Stimulated activated CD4-positive, alpha-beta T cell treated with anti-CD3 and anti-CD28 coated beads, Interleukin-4, amount 100 ng/mL, for 1 hour (primary cell): ENCODE data around the gene RPTN.

Source experiments
- DNase-seq: peaks from one replicate; pipeline ENCODE4 v3.0.0-alpha.2; 2020

Gene RPTN

GRCh38 chr1:152110365-152110859, 48.6 kb downstream of the RPTN start:
- peak; percentile 25 for DNase-seq

- DNase-seq, result no peak
Observed at GRCh38 chr1:152109998-152110294, 49.1 kb downstream of the RPTN start.

- no peak for DNase-seq
Observed at GRCh38 chr1:152109231-152109997, 49.6 kb downstream of the RPTN start.

GRCh38 chr1:152108882-152109222, 50.2 kb downstream of the RPTN start:
- no peak for DNase-seq

DNA sequence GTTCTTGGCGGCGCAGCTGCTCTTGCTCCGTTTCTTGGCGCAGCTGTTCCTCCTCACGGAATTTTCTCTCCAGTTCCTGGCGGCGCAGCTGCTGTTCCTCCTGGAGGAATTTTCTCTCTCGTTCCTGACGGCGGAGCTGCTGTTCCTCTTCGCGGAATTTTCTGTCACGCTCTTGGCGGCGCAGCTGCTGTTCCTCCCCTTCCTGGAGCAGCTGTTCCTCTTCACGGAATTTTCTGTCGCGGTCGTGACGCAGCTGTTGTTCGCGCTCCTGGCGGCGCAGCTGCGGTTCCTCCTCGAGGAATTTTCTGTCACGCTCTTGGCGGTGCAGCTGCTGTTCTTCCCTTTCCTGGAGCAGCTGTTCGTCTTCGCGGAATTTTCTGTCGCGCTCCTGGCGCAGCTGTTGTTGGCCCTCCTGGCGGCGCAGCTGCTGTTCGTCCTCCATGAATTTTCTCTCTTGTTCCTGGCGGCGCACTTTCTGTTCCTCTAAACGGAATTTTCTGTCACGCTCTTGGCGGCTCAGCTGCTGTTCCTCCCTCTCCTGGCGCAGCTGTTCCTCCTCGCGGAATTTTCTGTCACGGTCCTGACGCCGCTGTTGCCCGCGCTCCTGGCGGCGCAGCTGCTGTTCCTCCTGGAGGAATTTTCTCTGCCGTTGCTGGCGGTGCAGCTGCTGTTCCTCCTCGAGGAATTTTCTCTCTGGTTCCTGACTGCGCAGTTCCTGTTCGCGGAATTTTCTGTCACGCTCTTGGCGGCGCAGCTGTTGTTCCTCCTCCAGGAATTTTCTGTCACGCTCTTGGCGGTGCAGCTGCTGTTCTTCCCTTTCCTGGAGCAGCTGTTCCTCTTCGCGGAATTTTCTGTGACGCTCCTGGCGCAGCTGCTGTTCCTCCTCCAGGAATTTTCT, 50.8 kb downstream of the RPTN start:
- DNase-seq, result no peak

- DNase-seq, result no peak
Observed at GRCh38 chr1:152107031-152107983, 51.7 kb downstream of the RPTN start.

DNA sequence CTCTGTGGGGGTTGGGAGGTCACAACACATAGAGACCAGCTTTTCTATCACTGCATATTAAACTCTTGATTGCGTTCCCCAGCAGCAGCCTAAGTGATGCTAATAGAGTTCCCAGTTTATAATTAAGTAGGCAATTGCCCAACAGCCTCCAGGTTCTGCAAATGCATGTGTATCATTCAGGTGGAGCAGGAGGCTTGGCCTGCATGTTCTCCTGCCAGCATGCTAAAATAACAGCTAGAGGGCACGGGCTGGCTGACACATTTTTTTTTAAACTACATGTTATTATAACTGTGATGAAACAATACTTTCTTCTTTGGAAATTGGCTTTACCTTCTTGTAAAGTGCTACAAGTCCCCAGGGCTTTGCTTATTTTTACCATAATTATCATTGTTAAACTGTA, 54.2 kb downstream of the RPTN start:
- no peak for DNase-seq
